HEK293 (cell line): Measurements from ENCODE around the gene RPL35.
"Not testable (repeated sequence)": the region's sequence is repeated elsewhere in the genome, so short reads cannot be mapped to it uniquely, and the experiment has no call there.

ENCODE experiments used
- CTCF ChIA-PET: fragments of 350-600 bp; formaldehyde crosslinking; extraction: SDS; loops from one replicate; lab custom pipeline; 2021; ENCODE audit warnings: antibody characterized with exemption; lab: Yijun Ruan, JAX
- POLR2A ChIA-PET: fragments of 300-600 bp; formaldehyde crosslinking; extraction: SDS; loops from one replicate; lab custom pipeline; 2020; ENCODE audit warnings: antibody characterized with exemption, inconsistent platforms; lab: Yijun Ruan, JAX
- H3K27ac ChIP-seq: fragments of 200-500 bp; sonication (Bioruptor generic); 2 replicates; pipeline ENCODE4 v1.5.1; 2014; ENCODE audit warnings: low read depth, low read length, control low read depth, inconsistent platforms; ENCODE audit errors: extremely low read depth
- H3K36me3 ChIP-seq, 2 experiments: fragments of 200-500 bp in 1 of 2; sonication (Bioruptor generic) in 1 of 2; 1 replicate in 1 of 2; 2 replicates in 1 of 2; pipeline ENCODE4 v1.5.1; 2014 to 2017; ENCODE audit warnings: inconsistent platforms in 2 of 2, low read length in 2 of 2; ENCODE audit not compliant: control insufficient read depth in 2 of 2, insufficient read depth in 1 of 2
- H3K4me1 ChIP-seq: fragments of 200-500 bp; sonication (Bioruptor generic); 2 replicates; pipeline ENCODE4 v1.5.1; 2014; ENCODE audit warnings: mild to moderate bottlenecking, low read length, inconsistent platforms; ENCODE audit not compliant: control insufficient read depth, insufficient read depth
- H3K4me3 ChIP-seq: 2 replicates; pipeline ENCODE4 v1.5.1; 2011; ENCODE audit warnings: low read depth, mild to moderate bottlenecking, control low read depth, low read length, moderate library complexity
- H3K9me3 ChIP-seq: fragments of 200-500 bp; sonication (Bioruptor generic); 2 replicates; pipeline ENCODE4 v1.5.1; 2014; ENCODE audit warnings: low read depth, low read length, inconsistent platforms; ENCODE audit not compliant: control insufficient read depth, insufficient read depth
- EGR2 ChIP-seq: fragments of 450-650 bp; formaldehyde crosslinking; IDR thresholded peaks from 2 replicates; pipeline ENCODE4 v1.5.1; 2016; ENCODE audit warnings: low read depth, missing biosample characterization, missing genetic modification characterization
- GLIS1 ChIP-seq: fragments of 450-650 bp; formaldehyde crosslinking; IDR thresholded peaks from 2 replicates; pipeline ENCODE4 v1.5.1; 2016; ENCODE audit warnings: missing biosample characterization, missing genetic modification characterization
- KLF8 ChIP-seq: fragments of 450-650 bp; formaldehyde crosslinking; IDR thresholded peaks from 2 replicates; pipeline ENCODE4 v1.5.1; 2016; ENCODE audit warnings: missing biosample characterization, missing genetic modification characterization
- REST ChIP-seq: fragments of 450-650 bp; formaldehyde crosslinking; IDR thresholded peaks from 2 replicates; pipeline ENCODE4 v1.5.1; 2016; ENCODE audit warnings: missing biosample characterization, missing genetic modification characterization
- SCRT2 ChIP-seq: fragments of 450-650 bp; formaldehyde crosslinking; IDR thresholded peaks from 2 replicates; pipeline ENCODE4 v1.5.1; 2016; ENCODE audit warnings: missing biosample characterization, missing genetic modification characterization
- TRIM28 ChIP-seq: IDR thresholded peaks from 2 replicates; pipeline ENCODE4 v1.6.1; 2011; ENCODE audit warnings: low read length, control low read depth, borderline replicate concordance
- ZBTB1 ChIP-seq: fragments of 450-650 bp; formaldehyde crosslinking; IDR thresholded peaks from 2 replicates; pipeline ENCODE4 v1.5.1; 2016; ENCODE audit warnings: missing biosample characterization, missing genetic modification characterization
- ZBTB17 ChIP-seq: fragments of 450-650 bp; formaldehyde crosslinking; IDR thresholded peaks from 2 replicates; pipeline ENCODE4 v1.5.1; 2016; ENCODE audit warnings: missing biosample characterization, missing genetic modification characterization
- ZBTB20 ChIP-seq: fragments of 450-650 bp; formaldehyde crosslinking; IDR thresholded peaks from 2 replicates; pipeline ENCODE4 v1.5.1; 2016; ENCODE audit warnings: missing biosample characterization, missing genetic modification characterization
- ZBTB49 ChIP-seq: fragments of 450-650 bp; formaldehyde crosslinking; IDR thresholded peaks from 2 replicates; pipeline ENCODE4 v1.5.1; 2016; ENCODE audit warnings: missing biosample characterization, missing genetic modification characterization, low read depth
- ZFHX2 ChIP-seq: fragments of 450-650 bp; formaldehyde crosslinking; conservative IDR thresholded peaks from 2 replicates; pipeline ENCODE4 v1.5.1; 2016; ENCODE audit warnings: missing biosample characterization, missing genetic modification characterization
- ZIC2 ChIP-seq: fragments of 450-650 bp; formaldehyde crosslinking; IDR thresholded peaks from 2 replicates; pipeline ENCODE4 v1.5.1; 2016; ENCODE audit warnings: missing biosample characterization, missing genetic modification characterization
- ZNF184 ChIP-seq: fragments of 450-650 bp; IDR thresholded peaks from 2 replicates; pipeline ENCODE4 v1.5.1; 2018; ENCODE audit warnings: missing biosample characterization, mild to moderate bottlenecking, missing genetic modification characterization
- ZNF423 ChIP-seq: fragments of 450-650 bp; formaldehyde crosslinking; IDR thresholded peaks from 2 replicates; pipeline ENCODE4 v1.5.1; 2016; ENCODE audit warnings: missing biosample characterization, missing genetic modification characterization
- ZNF560 ChIP-seq: fragments of 450-650 bp; formaldehyde crosslinking; IDR thresholded peaks from 2 replicates; pipeline ENCODE4 v1.5.1; 2017; ENCODE audit warnings: missing biosample characterization, missing genetic modification characterization, borderline replicate concordance
- ZNF585B ChIP-seq: fragments of 450-650 bp; formaldehyde crosslinking; IDR thresholded peaks from 2 replicates; pipeline ENCODE4 v1.5.1; 2016; ENCODE audit warnings: missing biosample characterization, missing genetic modification characterization
- ZNF660 ChIP-seq: fragments of 450-650 bp; IDR thresholded peaks from 2 replicates; pipeline ENCODE4 v1.5.1; 2018; ENCODE audit warnings: missing biosample characterization, mild to moderate bottlenecking, missing genetic modification characterization
- ZNF843 ChIP-seq: fragments of 450-650 bp; formaldehyde crosslinking; IDR thresholded peaks from 2 replicates; pipeline ENCODE4 v1.5.1; 2016; ENCODE audit warnings: missing biosample characterization, missing genetic modification characterization

The RPL35 gene

DNA sequence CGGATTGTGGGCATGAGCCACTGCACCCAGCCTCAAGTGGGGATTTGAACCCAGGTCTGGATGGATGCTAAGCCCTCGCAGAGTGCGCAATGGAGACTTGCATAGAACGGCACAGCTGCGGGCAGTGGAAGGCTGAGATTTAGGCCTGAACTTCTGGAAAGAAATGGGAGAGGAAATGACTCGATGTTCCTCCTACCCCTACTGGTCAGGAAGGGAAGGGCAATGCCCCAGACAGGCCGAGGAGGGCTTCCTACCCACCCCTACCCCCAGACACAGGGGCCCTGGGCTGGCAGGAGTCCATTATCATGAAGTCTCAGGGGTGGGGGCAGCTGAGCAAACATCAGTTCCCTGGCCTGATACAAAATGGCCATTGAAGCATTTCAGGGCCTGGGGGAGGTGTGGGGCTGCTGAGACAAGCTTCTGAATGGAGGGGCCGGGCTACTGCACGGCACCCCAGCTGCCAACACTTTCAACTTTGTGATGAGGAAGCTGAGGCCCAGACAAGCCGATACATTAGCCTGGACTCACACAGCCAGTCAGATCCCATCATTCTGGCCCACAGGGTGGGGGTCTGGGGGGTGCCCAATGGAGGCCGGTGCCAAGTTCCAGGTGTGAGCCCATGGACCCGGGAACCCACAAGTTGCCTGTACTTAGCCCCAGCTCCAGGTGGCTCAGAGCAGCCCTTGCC, 22.0 kb downstream of the RPL35 start (continued):
- TF ChIP-seq ZBTB49 (tag by site-specific recombination) (no peak), ZBTB17 (tag by site-specific recombination) (no peak), REST (tag by site-specific recombination) (no peak)

GRCh38 chr9:124838567-124839275, 23.0 kb downstream of the RPL35 start:
- H3K36me3 ChIP-seq, H3K27ac ChIP-seq, H3K9me3 ChIP-seq, H3K4me3 ChIP-seq, H3K4me1 ChIP-seq: not testable (repeated sequence)
- CTCF ChIA-PET = interaction anchor here (0.6 to 31.1 kb wide), 8 partner anchors 9 to 190 kb away, joined by 4 to 1257 read pairs (median 10); partner anchors contain the start of genes NR6A1, OLFML2A and WDR38
- POLR2A ChIA-PET = interaction anchor here (1.1 kb wide), 1 partner anchor 15 kb away, joined by 3 read pairs; the partner anchor contains the start of gene WDR38

DNA sequence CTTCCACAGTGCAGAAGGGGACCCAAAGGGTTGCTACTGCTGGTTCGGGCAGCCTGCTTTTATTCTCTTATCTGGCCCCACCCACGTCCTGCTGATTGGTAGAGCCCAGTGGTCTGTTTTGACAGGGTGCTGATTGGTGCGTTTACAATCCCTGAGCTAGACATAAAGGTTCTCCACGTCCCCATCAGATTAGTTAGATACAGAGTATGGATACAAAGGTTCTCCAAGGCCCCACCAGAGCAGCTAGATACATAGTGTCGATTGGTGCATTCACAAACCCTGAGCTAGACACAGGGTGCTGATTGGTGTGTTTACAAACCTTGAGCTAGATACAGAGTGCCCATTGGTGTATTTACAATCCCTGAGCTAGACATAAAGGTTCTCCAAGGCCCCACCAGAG, 23.6 kb downstream of the RPL35 start:
- ChIA-PET POLR2A (interaction anchor here (1.1 kb wide), 1 partner anchor 15 kb away, joined by 3 read pairs; the partner anchor contains the start of gene WDR38), CTCF (interaction anchor here (0.6 to 31.1 kb wide), 5 partner anchors 11 to 191 kb away, joined by 4 to 1257 read pairs (median 5); partner anchors contain the start of genes NR6A1, OLFML2A and WDR38)
- H3K9me3 ChIP-seq = not testable (repeated sequence)

DNA sequence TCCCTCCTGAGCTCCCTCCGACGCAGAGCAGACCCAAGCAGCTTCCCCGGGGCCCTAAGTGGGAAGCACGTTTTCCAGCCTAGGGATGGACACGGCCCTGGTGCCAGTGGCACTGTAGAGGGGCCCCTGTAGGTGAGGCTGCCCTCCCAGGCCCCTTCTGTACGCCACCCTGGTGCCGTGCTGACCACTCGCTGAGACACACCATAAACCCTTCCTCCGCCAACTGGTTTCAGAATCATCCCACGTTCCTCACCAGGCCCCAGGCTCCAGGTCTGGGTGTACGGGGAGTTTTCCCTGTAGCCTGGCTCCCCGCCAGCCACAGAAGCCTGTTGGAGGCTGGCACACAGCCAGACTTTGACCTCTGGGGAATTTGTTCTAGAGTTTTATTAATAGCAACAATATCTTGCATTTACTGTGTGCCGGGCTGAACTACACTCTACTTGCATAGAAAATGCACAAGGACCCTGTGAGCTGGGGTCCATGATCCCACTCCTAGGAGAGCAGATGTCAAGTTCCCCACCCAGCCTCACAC, 26.7 kb downstream of the RPL35 start:
- CTCF ChIA-PET = interaction anchor here (0.7 to 31.1 kb wide), 7 partner anchors 12 to 298 kb away, joined by 3 to 1257 read pairs (median 4); partner anchors contain the start of genes NR6A1, OLFML2A and WDR38
- Histone ChIP-seq H3K9me3 (no peaks in the 10 kb centered on the region), H3K36me3 (no peaks in the 10 kb centered on the region), H3K27ac (peak overlapping the region; percentile 72; the same call in 1 of the 2 replicates), H3K4me3 (no peak overlapping the region), H3K4me1 (peaks cover 7% of the 10 kb centered on the region; the same call in 1 of the 2 replicates)
- POLR2A ChIA-PET = interaction anchor here (0.6 to 1.7 kb wide), 7 partner anchors 16 to 872 kb away, joined by 3 to 13 read pairs (median 3); partner anchors contain the start of genes MAPKAP1 and NR6A1
- no peak for TF ChIP-seq ZNF843
- TF ChIP-seq ZNF585B = no peak
- peak; percentile 35; the same call in 1 of the 2 replicates for TF ChIP-seq ZBTB20 (tag by site-specific recombination)
- peak; percentile 8; the same call in 1 of the 2 replicates for TF ChIP-seq GLIS1 (tag by site-specific recombination)
- TF ChIP-seq ZBTB1 (tag by site-specific recombination) = no peak
- TF ChIP-seq ZNF660 = peak; percentile 54; the same call in 1 of the 2 replicates
- TF ChIP-seq ZNF184 (tag by site-specific recombination) = 0 out of 2 replicates have a peak, but pooled peaks have one; percentile 43
- peak; percentile 55 for TF ChIP-seq ZIC2 (tag by site-specific recombination)
- peak; percentile 20; the same call in 1 of the 2 replicates for TF ChIP-seq ZNF423 (tag by site-specific recombination)
- TF ChIP-seq SCRT2 (tag by site-specific recombination) = peak; percentile 87
- no peak for TF ChIP-seq ZNF560 (tag by site-specific recombination)
- 0 out of 2 replicates have a peak, but pooled peaks have one; percentile 1 for TF ChIP-seq KLF8 (tag by site-specific recombination)
- TF ChIP-seq EGR2 (tag by site-specific recombination) = 0 out of 2 replicates have a peak, but pooled peaks have one; percentile 5
- no peak for TF ChIP-seq TRIM28
- TF ChIP-seq ZFHX2 (tag by site-specific recombination) = peak; percentile 42

More for the DNA sequence above, 23.6 kb downstream of the RPL35 start:
- H3K4me1 ChIP-seq, H3K27ac ChIP-seq, H3K36me3 ChIP-seq, H3K4me3 ChIP-seq: not testable (repeated sequence)
